H1 (cell line): ENCODE measurements around the gene BYSL. TPM values are rescaled to one million over a fixed set of nuclear protein-coding genes. Genes with fewer than 3 reads are reported as not detected.

Experiments
- CTCF ChIA-PET: fragments of 300-600 bp; sonication (Branson Sonifier 250); formaldehyde crosslinking; loops from one replicate; lab custom pipeline; 2021; ENCODE audit not compliant: partially characterized antibody; lab: Charles Lee
- POLR2A ChIA-PET: fragments of 300-600 bp; sonication (Branson Sonifier 250); formaldehyde crosslinking; loops from one replicate; lab custom pipeline; 2021; ENCODE audit warnings: inconsistent platforms; ENCODE audit not compliant: partially characterized antibody; lab: Charles Lee
- DNase-seq, 2 experiments: peaks; one replicate each; pipeline versions ENCODE4 v3.0.0 to v3.0.0-alpha.2; 2010 to 2022; ENCODE audit warnings: low spot score in 2 of 2, low read depth in 1 of 2, mixed read lengths in 1 of 2
- FAIRE-seq: peaks from 2 replicates; lab custom pipeline; 2011; peaks lifted over from hg19 to GRCh38; lab: Jason Lieb, UNC
- H2AFZ ChIP-seq: 2 replicates; pipeline ENCODE4 v1.8.1; 2012; ENCODE audit warnings: low read length, inconsistent platforms
- H2AK5ac ChIP-seq: 2 replicates; pipeline ENCODE4 v1.6.1; 2013; ENCODE audit warnings: low read depth, low read length
- H2BK120ac ChIP-seq: replicated peaks from 2 replicates; pipeline ENCODE3; 2013; ENCODE audit warnings: low read depth, low read length, inconsistent platforms
- H2BK12ac ChIP-seq: 2 replicates; pipeline ENCODE4 v1.6.1; 2013; ENCODE audit warnings: low read depth, low read length
- H2BK15ac ChIP-seq: 2 replicates; pipeline ENCODE4 v1.6.1; 2013; ENCODE audit warnings: low read length
- H2BK20ac ChIP-seq: 2 replicates; pipeline ENCODE4 v1.6.1; 2013; ENCODE audit warnings: low read length
- H2BK5ac ChIP-seq: 2 replicates; pipeline ENCODE4 v1.6.1; 2013; ENCODE audit warnings: low read depth, low read length
- H3K14ac ChIP-seq: 2 replicates; pipeline ENCODE4 v1.6.1; 2013; ENCODE audit warnings: inconsistent platforms; ENCODE audit not compliant: insufficient read length
- H3K18ac ChIP-seq: 2 replicates; pipeline ENCODE4 v1.6.1; 2013; ENCODE audit warnings: low read length; ENCODE audit errors: extremely low read depth
- H3K23ac ChIP-seq: 2 replicates; pipeline ENCODE4 v1.6.1; 2013; ENCODE audit warnings: inconsistent platforms; ENCODE audit not compliant: insufficient read length
- H3K23me2 ChIP-seq: 2 replicates; pipeline ENCODE4 v1.6.1; 2013; ENCODE audit warnings: low read depth, low read length
- H3K27ac ChIP-seq: 2 replicates; pipeline ENCODE4 v1.6.1; 2011; ENCODE audit warnings: low read depth, low read length, inconsistent platforms
- H3K27me3 ChIP-seq, 4 experiments: replicated peaks in 1 of 4; 1 replicate in 1 of 4; 2 replicates in 3 of 4; pipeline versions ENCODE4 v1.6.1 to v1.8.1; 2011 to 2013; ENCODE audit warnings: low read length in 3 of 4, mild to moderate bottlenecking in 3 of 4, inconsistent platforms in 2 of 4, mixed read lengths in 2 of 4, moderate library complexity in 1 of 4; ENCODE audit not compliant: control insufficient read depth in 3 of 4, insufficient read depth in 3 of 4; ENCODE audit errors: extremely low read depth in 1 of 4
- H3K36me3 ChIP-seq, 4 experiments: 2 replicates each; pipeline versions ENCODE4 v1.6.1 to v1.8.1; 2011 to 2013; ENCODE audit warnings: mild to moderate bottlenecking in 4 of 4, low read length in 3 of 4, moderate library complexity in 2 of 4, control low read depth in 1 of 4, inconsistent platforms in 1 of 4; ENCODE audit not compliant: insufficient read depth in 4 of 4, control insufficient read depth in 2 of 4
- H3K4ac ChIP-seq: replicated peaks from 2 replicates; pipeline ENCODE3; 2013; ENCODE audit warnings: low read length, low read depth, mixed read lengths, inconsistent platforms; ENCODE audit not compliant: insufficient read length
- H3K4me1 ChIP-seq, 4 experiments: replicated peaks in 1 of 4; 1 replicate in 1 of 4; 2 replicates in 3 of 4; pipeline versions ENCODE4 v1.6.1 to v1.8.1; 2011 to 2013; ENCODE audit warnings: low read length in 3 of 4, inconsistent platforms in 2 of 4, mixed read lengths in 1 of 4; ENCODE audit not compliant: insufficient read depth in 4 of 4, control insufficient read depth in 3 of 4
- H3K4me2 ChIP-seq, 2 experiments: 2 replicates each; pipeline versions ENCODE4 v1.6.1 to v1.8.1; 2011 to 2013; ENCODE audit warnings: low read depth in 2 of 2, low read length in 2 of 2, control low read depth in 1 of 2, inconsistent platforms in 1 of 2, mild to moderate bottlenecking in 1 of 2; ENCODE audit not compliant: insufficient read depth in 1 of 2
- H3K4me3 ChIP-seq, 4 experiments: fragments of 200-600, 300-600 bp in 1 of 4; sonication (generic), shearing (Covaris generic), sonication (Bioruptor Twin) in 1 of 4; 2 replicates each; pipeline versions ENCODE4 v1.5.1 to v1.8.1; 2011 to 2016; ENCODE audit warnings: low read length in 4 of 4, low read depth in 3 of 4, control low read depth in 2 of 4, inconsistent platforms in 2 of 4, mild to moderate bottlenecking in 2 of 4, mixed read lengths in 1 of 4, moderate library complexity in 1 of 4; ENCODE audit not compliant: insufficient read depth in 2 of 4; ENCODE audit errors: extremely low read depth in 1 of 4
- H3K56ac ChIP-seq: replicated peaks from 2 replicates; pipeline ENCODE3; 2013; ENCODE audit warnings: low read depth, mild to moderate bottlenecking, mixed read lengths, low read length, inconsistent platforms; ENCODE audit not compliant: insufficient read length
- H3K79me1 ChIP-seq: 2 replicates; pipeline ENCODE4 v1.6.1; 2013; ENCODE audit warnings: low read depth, low read length, control low read depth
- H3K79me2 ChIP-seq, 2 experiments: 2 replicates each; pipeline versions ENCODE4 v1.6.1 to v1.8.1; 2012 to 2013; ENCODE audit warnings: low read length in 2 of 2, mild to moderate bottlenecking in 2 of 2, inconsistent platforms in 1 of 2; ENCODE audit not compliant: insufficient read depth in 2 of 2, control insufficient read depth in 1 of 2
- H3K9ac ChIP-seq, 4 experiments: replicated peaks in 1 of 4; 1 replicate in 1 of 4; 2 replicates in 3 of 4; pipeline versions ENCODE4 v1.6.1 to v1.8.1; 2011 to 2013; ENCODE audit warnings: low read depth in 3 of 4, low read length in 3 of 4, control low read depth in 2 of 4, mild to moderate bottlenecking in 2 of 4, moderate library complexity in 2 of 4, inconsistent platforms in 1 of 4; ENCODE audit errors: extremely low read depth in 1 of 4
- H3K9me3 ChIP-seq, 2 experiments: 2 replicates each; pipeline versions ENCODE4 v1.6.1 to v1.8.1; 2012 to 2013; ENCODE audit warnings: mild to moderate bottlenecking in 2 of 2, moderate library complexity in 2 of 2, control low read depth in 1 of 2, inconsistent platforms in 1 of 2, low read depth in 1 of 2, low read length in 1 of 2, mixed read lengths in 1 of 2; ENCODE audit not compliant: insufficient read depth in 2 of 2
- H4K20me1 ChIP-seq, 2 experiments: replicated peaks in 1 of 2; 2 replicates each; pipeline versions ENCODE3 to v1.8.1; 2011 to 2013; ENCODE audit warnings: inconsistent platforms in 2 of 2, low read length in 2 of 2, mild to moderate bottlenecking in 1 of 2; ENCODE audit not compliant: insufficient read depth in 2 of 2, control insufficient read depth in 1 of 2
- H4K5ac ChIP-seq: 2 replicates; pipeline ENCODE4 v1.6.1; 2013; ENCODE audit warnings: low read length, low read depth, mixed read lengths, inconsistent platforms; ENCODE audit not compliant: insufficient read length
- H4K8ac ChIP-seq: 2 replicates; pipeline ENCODE4 v1.8.0; 2013; ENCODE audit warnings: mild to moderate bottlenecking, moderate library complexity, low read length, inconsistent platforms; ENCODE audit not compliant: insufficient read depth; ENCODE audit errors: extremely low read depth
- H4K91ac ChIP-seq: replicated peaks from 2 replicates; pipeline ENCODE3; 2013; ENCODE audit warnings: low read length, mixed read lengths, inconsistent platforms; ENCODE audit not compliant: insufficient read length
- EGR1 ChIP-seq: IDR thresholded peaks from 2 replicates; pipeline ENCODE4 v1.6.1; 2011; ENCODE audit warnings: low read depth, low read length, borderline replicate concordance
- GABPA ChIP-seq: IDR thresholded peaks from 2 replicates; pipeline ENCODE4 v1.6.1; 2011; ENCODE audit warnings: mild to moderate bottlenecking, low read length, moderate library complexity, borderline replicate concordance; ENCODE audit not compliant: insufficient read depth
- JUN ChIP-seq: IDR thresholded peaks from 2 replicates; pipeline ENCODE4 v1.6.1; 2011; ENCODE audit warnings: low read depth, mild to moderate bottlenecking, improper control_type of control experiment, low read length
- RAD21 ChIP-seq, 2 experiments: IDR thresholded peaks in 1 of 2; conservative IDR thresholded peaks in 1 of 2; 2 replicates each; pipeline ENCODE4 v1.6.1; 2011; ENCODE audit warnings: low read depth in 2 of 2, low read length in 2 of 2, improper control_type of control experiment in 1 of 2, inconsistent platforms in 1 of 2, mild to moderate bottlenecking in 1 of 2, moderate library complexity in 1 of 2
- SP2 ChIP-seq: IDR thresholded peaks from 2 replicates; pipeline ENCODE4 v1.6.1; 2012; ENCODE audit warnings: mild to moderate bottlenecking, low read length, inconsistent platforms
- WGBS, 2 experiments: shearing (Covaris generic) in 1 of 2; methylation state at CpG; one replicate each; pipeline versions ENCODE4 v1.1.6 to v1.1.7; 2013 to 2015; ENCODE audit warnings: low lambda C conversion rate in 2 of 2, mixed read lengths in 2 of 2, inconsistent platforms in 1 of 2, low coverage in 1 of 2, missing lambda C conversion rate in 1 of 2; ENCODE audit not compliant: insufficient replicate concordance in 2 of 2, insufficient coverage in 1 of 2, insufficient read length in 1 of 2; ENCODE audit errors: extremely low coverage in 1 of 2, missing lambda C conversion rate in 1 of 2; 5-methylcytosine and 5-hydroxymethylcytosine counted together
- polyA plus RNA-seq, 7 experiments: library from polyadenylated mRNA; depleted of rRNA in 3 of 7; stranded (reverse) in 5 of 7; unstranded in 2 of 7; fragments of >200 nt in 5 of 7; fragments of 200-250 nt in 2 of 7; gene quantifications; 1 replicate in 5 of 7; 2 replicates in 1 of 7; 4 replicates in 1 of 7; pipeline versions ENCODE4 v1.2.1 to v1.2.3, GENCODE V29; 2011 to 2013; ENCODE audit warnings: missing spikeins in 2 of 7, mixed read lengths in 2 of 7
- total RNA-seq: library from RNA; stranded (reverse); fragmentation: NEBNext Ultra II Directional; extraction: Animal tissue kit (Norgen Biotek cat#: 25700); gene quantifications from 2 replicates; pipeline ENCODE4 v1.2.1, GENCODE V29; 2021

BYSL gene
- total and polyA plus RNA-seq, 2 of the 8 experiments (the other 6 are each of a cell fraction or from before 2014, with no cell fraction given) = 37.3 to 49.2 TPM

DNA sequence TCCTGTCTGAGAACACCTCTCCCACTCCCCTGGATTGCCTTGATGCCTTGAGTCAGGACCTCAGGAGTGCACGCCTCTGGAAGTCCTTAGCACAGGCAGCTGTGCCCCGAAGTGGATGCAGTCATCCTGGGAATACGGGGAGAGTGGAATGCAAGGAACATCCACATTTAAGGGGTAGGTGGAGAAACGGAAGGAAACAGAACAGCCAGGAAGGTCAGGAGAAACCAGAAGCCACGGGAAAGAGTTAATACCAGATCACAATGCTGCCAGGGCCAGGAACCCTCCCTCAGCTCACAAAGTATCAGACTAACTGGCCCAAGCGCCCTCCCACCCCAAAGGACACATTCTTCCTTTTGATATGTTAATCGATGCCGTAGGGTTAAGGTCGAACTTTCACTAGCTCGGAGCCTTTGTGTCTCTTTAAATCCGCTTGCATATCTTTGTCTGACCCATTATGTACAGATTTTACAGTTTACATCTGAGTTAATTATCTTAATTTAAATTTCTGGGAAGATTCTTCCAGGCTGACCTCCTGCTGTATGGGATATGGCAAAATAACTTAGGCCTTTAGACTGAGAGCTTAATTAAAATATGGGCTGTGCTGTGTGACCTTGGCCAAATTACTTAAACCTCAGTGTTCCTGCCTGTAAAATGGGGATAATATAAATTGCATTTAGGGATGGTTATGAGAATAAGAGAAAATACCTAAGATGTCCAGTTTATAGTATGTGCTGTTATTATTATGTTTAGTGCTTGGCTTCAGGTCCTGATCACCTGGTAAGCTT is 44.3 kb downstream of the BYSL start:
- H2AK5ac ChIP-seq = peak overlapping the region; percentile 82; the same call in 1 of the 2 replicates
- no peaks in the 10 kb centered on the region for H3K9me3 ChIP-seq
- peak; percentile 63 to 88 for DNase-seq
- H2BK120ac ChIP-seq = peak overlapping the region; percentile 24
- no peak overlapping the region for H3K23ac ChIP-seq
- H3K79me2 ChIP-seq = no peaks in the 10 kb centered on the region
- CTCF ChIA-PET = interaction anchor here (0.6 to 3.0 kb wide), 10 partner anchors 12 to 180 kb away, joined by 3 to 14 read pairs (median 4); partner anchors contain the start of genes BYSL, MED20 and TOMM6
- H3K4me2 ChIP-seq = peak overlapping the region; percentile 40 to 72; a peak in 3 of 4 replicates
- H2BK12ac ChIP-seq = peak overlapping the region; percentile 85
- H4K8ac ChIP-seq = no peak overlapping the region
- no peak overlapping the region for H3K14ac ChIP-seq
- H2BK20ac ChIP-seq = peak overlapping the region; percentile 11
- peak overlapping the region; percentile 36 for H4K91ac ChIP-seq
- POLR2A ChIA-PET = interaction anchor here (0.6 to 2.2 kb wide), 14 partner anchors 17 to 246 kb away, joined by 3 to 12 read pairs (median 4); partner anchors contain the start of genes BYSL, CCND3, MED20 and TAF8
- peak overlapping the region; percentile 76 for H3K18ac ChIP-seq
- FAIRE-seq = peak; percentile 87
- peak overlapping the region; percentile 91 for H2BK5ac ChIP-seq
- H2BK15ac ChIP-seq = peak overlapping the region; percentile 3; the same call in 1 of the 2 replicates
- H3K9ac ChIP-seq = peak overlapping the region in 2 of 4 experiments; percentile 32 to 55; a peak in 2 of 7 replicates
- no peaks in the 10 kb centered on the region; a peak in 1 of 7 replicates for H3K27me3 ChIP-seq
- 0 out of 2 replicates have a peak overlapping the region, but pooled peaks have one; percentile 3 for H2AFZ ChIP-seq
- H3K27ac ChIP-seq = peak overlapping the region; percentile 70; the same call in 1 of the 2 replicates
- 4% methylated on average over 11 of the region's 11 CpGs; no CpG with 5 or more reads in 1 of the 2 experiments for WGBS, 2 experiments
- no peaks in the 10 kb centered on the region for H3K36me3 ChIP-seq
- H4K20me1 ChIP-seq = peaks cover 0 to 3% of the 10 kb centered on the region in 2 experiments
- H3K4ac ChIP-seq = peak overlapping the region; percentile 15
- H4K5ac ChIP-seq = peak overlapping the region; percentile 68
- peaks cover 7% of the 10 kb centered on the region; the same call in 1 of the 2 replicates for H3K23me2 ChIP-seq
- H3K4me1 ChIP-seq = peaks cover 15 to 28% (median 23%) of the 10 kb centered on the region in 4 experiments
- H3K79me1 ChIP-seq = no peaks in the 10 kb centered on the region
- no peak overlapping the region for H3K56ac ChIP-seq
- peak overlapping the region in 3 of 4 experiments; percentile 15 to 37 (median 30); a peak in 2 of 8 replicates for H3K4me3 ChIP-seq
- no peak for TF ChIP-seq GABPA
- no peak; the same call in 1 of the 2 replicates for TF ChIP-seq EGR1
- TF ChIP-seq SP2 = no peak
- TF ChIP-seq RAD21 (IDR thresholded peaks at IDR 0.05 in 1 of 2, conservative IDR thresholded peaks at IDR 0.05 in 1 of 2; ENCODE audit: low read depth in 2 of 2, low read length in 2 of 2) = no peak
- no peak for TF ChIP-seq JUN
